Thoracic aorta (tissue), 2 donors: ENCODE results near the gene TXNRD2. TPM values are rescaled to one million over a fixed set of nuclear protein-coding genes. Genes with fewer than 3 reads are reported as not detected.

Source experiments
- ATAC-seq: fragments of 150-250 bp; one replicate; pipeline ENCODE4 v1.8.0; 2017; ENCODE audit warnings: low read depth; ENCODE audit not compliant: insufficient number of reproducible peaks, low FRiP score
- DNase-seq: peaks from one replicate; pipeline ENCODE4 v3.0.0-alpha.2; 2020; ENCODE audit warnings: low spot score
- H3K27ac ChIP-seq, 2 donors: fragments of 200-600 bp; sonication (generic); 1 replicate in 1 of 2; 2 replicates in 1 of 2; pipeline ENCODE4 v1.5.1; 2016; ENCODE audit warnings: mild to moderate bottlenecking in 2 of 2, moderate library complexity in 2 of 2
- H3K27me3 ChIP-seq: fragments of 200-600 bp; sonication (generic); replicated peaks from 2 replicates; pipeline ENCODE4 v1.6.0; 2016; ENCODE audit warnings: mild to moderate bottlenecking; ENCODE audit not compliant: insufficient read depth
- H3K36me3 ChIP-seq: fragments of 200-600 bp; sonication (generic); one replicate; pipeline ENCODE4 v1.5.1; 2016
- H3K4me1 ChIP-seq, 2 donors: fragments of 200-600 bp; sonication (generic); 1 replicate in 1 of 2; 2 replicates in 1 of 2; pipeline versions ENCODE4 v1.5.1 to v1.6.0; 2016; ENCODE audit warnings: low read depth in 2 of 2, mild to moderate bottlenecking in 1 of 2; ENCODE audit not compliant: control insufficient read depth in 1 of 2
- H3K4me3 ChIP-seq: fragments of 200-600 bp; sonication (generic); 2 replicates; pipeline ENCODE4 v1.5.1; 2016; ENCODE audit warnings: mild to moderate bottlenecking
- H3K9me3 ChIP-seq: fragments of 200-600 bp; sonication (generic); 2 replicates; pipeline ENCODE4 v1.5.1; 2016
- total RNA-seq, 2 donors: library from RNA; depleted of rRNA; stranded (reverse); fragments of >200 nt; gene quantifications; one replicate each; pipeline versions ENCODE4 v1.1.0 to v1.2.3, GENCODE V29; 2016
- TF ChIP-seq, protein P1 (sequence below): fragments of 200-600 bp; sonication (generic); IDR thresholded peaks from one replicate; pipeline ENCODE4 v1.5.1; 2019; ENCODE audit warnings: antibody characterized with exemption

Gene TXNRD2
- total RNA-seq, 2 donors from 2014 or later: 27.4 to 37.6 TPM

DNA sequence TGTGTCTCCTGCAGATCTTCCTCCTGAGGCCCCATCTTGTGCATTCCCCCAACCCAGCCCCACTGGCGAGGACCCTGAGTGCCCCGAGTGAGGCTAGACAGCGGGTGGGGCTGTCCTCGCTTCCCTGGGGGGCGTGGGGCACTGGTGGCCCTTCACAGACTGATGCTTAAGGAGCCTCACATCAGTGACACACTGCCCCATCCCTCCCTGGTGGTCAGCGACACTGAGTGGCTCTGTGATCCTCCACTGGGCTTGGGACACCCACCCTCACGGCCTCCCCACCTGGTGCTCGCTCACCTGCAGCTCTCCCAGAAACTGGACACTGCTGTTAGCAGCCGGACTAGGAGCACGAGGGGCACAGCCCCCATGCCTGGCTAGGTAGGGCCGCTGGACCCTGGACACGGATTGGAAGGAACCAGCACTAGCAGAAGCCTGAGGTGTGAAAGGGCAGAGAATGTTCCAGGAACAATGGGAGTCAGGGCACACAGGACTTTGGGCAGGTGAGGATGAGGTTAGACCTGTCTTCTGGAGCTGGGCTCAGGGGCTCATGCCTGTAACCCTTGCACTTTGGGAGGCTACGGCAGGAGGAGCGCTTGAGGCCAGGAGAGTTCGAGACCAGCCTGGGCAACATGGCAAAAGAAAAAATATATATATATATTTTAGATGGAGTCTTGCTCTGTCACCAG lies 23.2 kb upstream of the TXNRD2 start:
- Histone ChIP-seq H3K4me3 (no peak overlapping the region), H3K36me3 (peaks cover 34% of the 10 kb centered on the region), H3K27ac (no peak overlapping the region), H3K27me3 (no peaks in the 10 kb centered on the region), H3K9me3 (no peaks in the 10 kb centered on the region), H3K4me1 (peaks cover 0 to 16% of the 10 kb centered on the region in 2 donors)
- TF ChIP-seq, protein P1, sequence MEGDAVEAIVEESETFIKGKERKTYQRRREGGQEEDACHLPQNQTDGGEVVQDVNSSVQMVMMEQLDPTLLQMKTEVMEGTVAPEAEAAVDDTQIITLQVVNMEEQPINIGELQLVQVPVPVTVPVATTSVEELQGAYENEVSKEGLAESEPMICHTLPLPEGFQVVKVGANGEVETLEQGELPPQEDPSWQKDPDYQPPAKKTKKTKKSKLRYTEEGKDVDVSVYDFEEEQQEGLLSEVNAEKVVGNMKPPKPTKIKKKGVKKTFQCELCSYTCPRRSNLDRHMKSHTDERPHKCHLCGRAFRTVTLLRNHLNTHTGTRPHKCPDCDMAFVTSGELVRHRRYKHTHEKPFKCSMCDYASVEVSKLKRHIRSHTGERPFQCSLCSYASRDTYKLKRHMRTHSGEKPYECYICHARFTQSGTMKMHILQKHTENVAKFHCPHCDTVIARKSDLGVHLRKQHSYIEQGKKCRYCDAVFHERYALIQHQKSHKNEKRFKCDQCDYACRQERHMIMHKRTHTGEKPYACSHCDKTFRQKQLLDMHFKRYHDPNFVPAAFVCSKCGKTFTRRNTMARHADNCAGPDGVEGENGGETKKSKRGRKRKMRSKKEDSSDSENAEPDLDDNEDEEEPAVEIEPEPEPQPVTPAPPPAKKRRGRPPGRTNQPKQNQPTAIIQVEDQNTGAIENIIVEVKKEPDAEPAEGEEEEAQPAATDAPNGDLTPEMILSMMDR: no peak
- DNase-seq (no peak), ATAC-seq (no peak)

DNA sequence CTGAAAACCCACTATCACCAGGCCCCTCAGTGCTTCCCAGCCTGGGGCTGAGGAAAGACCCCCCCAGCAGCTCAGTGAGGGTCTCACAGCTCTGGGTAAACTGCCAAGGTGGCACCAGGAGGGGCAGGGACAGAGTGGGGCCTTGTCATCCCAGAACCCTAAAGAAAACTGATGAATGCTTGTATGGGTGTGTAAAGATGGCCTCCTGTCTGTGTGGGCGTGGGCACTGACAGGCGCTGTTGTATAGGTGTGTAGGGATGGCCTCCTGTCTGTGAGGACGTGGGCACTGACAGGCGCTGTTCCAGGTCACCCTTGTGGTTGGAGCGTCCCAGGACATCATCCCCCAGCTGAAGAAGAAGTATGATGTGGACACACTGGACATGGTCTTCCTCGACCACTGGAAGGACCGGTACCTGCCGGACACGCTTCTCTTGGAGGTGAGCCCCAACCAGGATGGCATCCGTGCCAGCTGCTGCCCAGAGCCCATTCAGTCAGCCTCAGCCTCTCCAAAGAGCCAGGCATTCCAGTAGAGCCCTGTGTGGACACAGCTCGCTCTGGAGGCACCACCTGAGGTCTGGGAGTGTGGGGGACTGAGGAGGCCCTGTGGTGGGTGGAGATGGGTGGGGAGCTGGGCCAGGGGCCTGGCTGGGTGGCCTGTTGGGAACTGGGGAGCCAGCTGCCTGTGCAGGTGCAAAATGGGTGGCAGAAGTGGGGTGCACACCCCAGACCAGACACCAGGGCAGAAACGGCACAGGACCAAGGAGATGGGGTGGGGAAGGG lies 22.4 kb upstream of the TXNRD2 start:
- Histone ChIP-seq H3K27me3 (no peaks in the 10 kb centered on the region), H3K36me3 (peaks cover 28% of the 10 kb centered on the region), H3K9me3 (no peaks in the 10 kb centered on the region), H3K27ac (no peak overlapping the region), H3K4me3 (no peak overlapping the region), H3K4me1 (peaks cover 0 to 22% of the 10 kb centered on the region in 2 donors)
- DNase-seq: no peak
- ATAC-seq: no peak
- TF ChIP-seq, protein P1: no peak

DNA sequence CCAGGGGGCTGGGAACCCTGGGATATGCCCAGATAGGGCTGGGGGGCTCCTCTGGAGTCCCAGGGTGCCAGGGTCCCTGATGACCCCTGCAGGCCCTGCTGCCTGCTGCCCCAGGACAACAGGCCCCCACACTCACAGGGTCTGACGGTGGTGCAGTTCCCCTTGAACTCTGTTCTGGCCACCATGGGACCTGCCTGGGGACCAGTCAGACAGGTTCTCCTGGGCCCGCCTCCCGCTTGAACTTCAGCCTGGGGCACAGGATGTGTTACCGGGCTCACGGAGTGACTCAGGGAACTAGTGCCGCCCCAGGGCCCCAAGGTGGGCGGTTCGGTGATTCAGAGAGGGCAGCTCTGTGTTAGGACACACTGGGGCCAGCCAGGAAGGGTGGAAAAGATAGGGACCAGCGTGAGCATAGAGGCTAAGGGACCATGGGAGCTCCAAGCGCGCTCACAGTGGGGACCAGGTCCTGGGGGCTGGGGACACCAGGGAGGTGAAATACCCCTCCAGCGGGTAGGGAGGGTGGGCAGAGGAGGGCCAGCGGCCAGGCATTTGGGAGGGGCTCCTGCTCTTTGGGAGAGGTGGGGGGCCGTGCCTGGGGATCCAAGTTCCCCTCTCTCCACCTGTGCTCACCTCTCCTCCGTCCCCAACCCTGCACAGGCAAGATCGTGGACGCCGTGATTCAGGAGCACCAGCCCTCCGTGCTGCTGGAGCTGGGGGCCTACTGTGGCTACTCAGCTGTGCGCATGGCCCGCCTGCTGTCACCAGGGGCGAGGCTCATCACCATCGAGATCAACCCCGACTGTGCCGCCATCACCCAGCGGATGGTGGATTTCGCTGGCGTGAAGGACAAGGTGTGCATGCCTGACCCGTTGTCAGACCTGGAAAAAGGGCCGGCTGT lies 21.5 kb upstream of the TXNRD2 start:
- ATAC-seq (no peak), DNase-seq (no peak)
- Histone ChIP-seq H3K9me3 (no peaks in the 10 kb centered on the region), H3K36me3 (peaks cover 23% of the 10 kb centered on the region), H3K4me1 (peaks cover 5 to 27% of the 10 kb centered on the region in 2 donors), H3K4me3 (no peak overlapping the region), H3K27me3 (no peaks in the 10 kb centered on the region), H3K27ac (no peak overlapping the region)
- TF ChIP-seq, protein P1: no peak

DNA sequence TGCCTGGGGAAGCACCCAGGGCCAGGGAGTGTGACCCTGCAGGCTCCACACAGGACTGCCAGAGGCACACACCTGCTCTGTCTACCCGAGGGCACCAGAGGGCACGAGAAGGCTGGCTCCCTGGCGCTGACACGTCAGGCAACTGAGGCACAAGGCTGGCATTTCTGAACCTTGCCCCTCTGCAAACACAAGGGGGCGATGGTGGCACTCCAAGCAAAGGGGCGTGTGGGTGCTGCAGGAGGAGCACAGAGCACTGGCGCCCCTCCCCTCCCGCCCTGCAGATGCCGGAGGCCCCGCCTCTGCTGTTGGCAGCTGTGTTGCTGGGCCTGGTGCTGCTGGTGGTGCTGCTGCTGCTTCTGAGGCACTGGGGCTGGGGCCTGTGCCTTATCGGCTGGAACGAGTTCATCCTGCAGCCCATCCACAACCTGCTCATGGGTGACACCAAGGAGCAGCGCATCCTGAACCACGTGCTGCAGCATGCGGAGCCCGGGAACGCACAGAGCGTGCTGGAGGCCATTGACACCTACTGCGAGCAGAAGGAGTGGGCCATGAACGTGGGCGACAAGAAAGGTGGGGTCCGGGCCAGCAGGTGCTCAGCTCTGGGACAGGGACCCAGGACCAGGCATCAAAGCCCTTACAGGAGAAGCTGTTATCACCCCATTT lies 20.8 kb upstream of the TXNRD2 start:
- H3K27me3 ChIP-seq: no peaks in the 10 kb centered on the region
- peaks cover 21% of the 10 kb centered on the region for H3K36me3 ChIP-seq
- DNase-seq (no peak), ATAC-seq (no peak)
- no peak overlapping the region for H3K27ac ChIP-seq
- H3K4me1 ChIP-seq: peaks cover 5 to 27% of the 10 kb centered on the region in 2 donors
- H3K9me3 ChIP-seq: no peaks in the 10 kb centered on the region
- TF ChIP-seq, protein P1: peak; percentile 65
- H3K4me3 ChIP-seq: no peak overlapping the region
